HepG2 (cell line): ENCODE measurements around the gene CDH13.

Experiments used
- MAX ChIP-seq: IDR thresholded peaks from 2 replicates; pipeline ENCODE4 v1.6.1; 2012; ENCODE audit warnings: inconsistent platforms
- MAZ ChIP-seq, 2 experiments: sonication (generic) in 1 of 2; formaldehyde crosslinking in 1 of 2; IDR thresholded peaks; 2 replicates each; pipeline versions ENCODE4 v1.5.0 to v1.6.1; 2012 to 2020; ENCODE audit warnings: low read depth in 2 of 2, mild to moderate bottlenecking in 2 of 2, borderline replicate concordance in 1 of 2, improper control_type of control experiment in 1 of 2, low read length in 1 of 2, missing genetic modification reagents in 1 of 2, moderate library complexity in 1 of 2
- POLR2AphosphoS5 ChIP-seq: IDR thresholded peaks from 2 replicates; pipeline ENCODE4 v1.6.1; 2012; ENCODE audit warnings: low read depth, low read length
- SALL2 ChIP-seq: sonication (generic); formaldehyde crosslinking; IDR thresholded peaks from 2 replicates; pipeline ENCODE4 v1.8.1; 2023; ENCODE audit warnings: mild to moderate bottlenecking, missing genetic modification reagents, inconsistent platforms
- SP1 ChIP-seq, 2 experiments: fragments of 450-650 bp in 1 of 2; sonication (generic) in 1 of 2; formaldehyde crosslinking in 1 of 2; IDR thresholded peaks; 2 replicates each; pipeline versions ENCODE4 v1.4.0 to v1.6.1; 2016 to 2020; ENCODE audit warnings: missing genetic modification reagents in 1 of 2

DNA sequence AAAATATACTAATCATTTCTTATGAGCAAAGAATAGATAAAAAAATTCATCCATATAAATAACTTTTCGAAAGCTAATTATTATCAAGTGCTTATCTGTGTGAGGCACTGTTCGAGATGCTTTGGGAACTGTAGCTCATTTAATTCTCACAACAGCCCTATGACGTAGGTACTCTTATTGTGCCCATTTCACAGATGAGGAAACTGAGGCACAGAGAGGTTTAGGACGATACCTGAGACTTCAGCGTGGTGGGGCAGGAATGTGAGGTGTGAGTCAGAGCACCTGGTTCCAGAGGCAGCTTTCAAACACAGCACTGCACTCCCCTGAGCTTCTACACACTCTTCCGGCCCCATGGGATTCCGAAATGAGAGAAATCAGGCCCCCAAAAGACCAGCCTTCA is 995.2 kb downstream of the CDH13 start:
- TF ChIP-seq MAX: no peak
- no peak for TF ChIP-seq SALL2 (CRISPR knock-in tag)
- no peak for TF ChIP-seq SP1 (IDR thresholded peaks at IDR 0.05)
- no peak for TF ChIP-seq SP1 (CRISPR knock-in tag; IDR thresholded peaks at IDR 0.05)
- TF ChIP-seq POLR2AphosphoS5: no peak
- no peak for TF ChIP-seq MAZ (IDR thresholded peaks at IDR 0.05; ENCODE audit: borderline replicate concordance, low read depth, low read length)
- no peak for TF ChIP-seq MAZ (CRISPR knock-in tag; IDR thresholded peaks at IDR 0.05; ENCODE audit: low read depth)
